Measurements from ENCODE around the gene CHMP4A. TPM values are rescaled to one million over a fixed set of nuclear protein-coding genes. Genes with fewer than 3 reads are reported as not detected.

CHMP4A gene
- total RNA-seq, 1 donor from 2014 or later, result 27.0 TPM

GRCh38 chr14:24236689-24237462, 23.6 kb upstream of the CHMP4A start:
- H3K4me1 ChIP-seq, result peaks cover 21 to 39% of the 10 kb centered on the region in 2 donors
- TF ChIP-seq CTCF (IDR thresholded peaks at IDR 0.05), result no peak
- H3K27ac ChIP-seq, result no peak overlapping the region
- H3K27me3 ChIP-seq, result no peaks in the 10 kb centered on the region
- H3K36me3 ChIP-seq, result peaks cover 35 to 64% of the 10 kb centered on the region in 2 donors
- H3K9me3 ChIP-seq, result no peaks in the 10 kb centered on the region
- no peak overlapping the region for H3K4me3 ChIP-seq
- DNase-seq (ENCODE audit: low spot score in 2 of 2), result peak in 1 of 2 donors; percentile 41
- intact Hi-C loops (cut with DNase I), result no loop called here

- DNase-seq (ENCODE audit: low spot score in 2 of 2), result peak in 1 of 2 donors; percentile 28
Observed at GRCh38 chr14:24235804-24236688, 22.8 kb upstream of the CHMP4A start.

GRCh38 chr14:24234095-24235005, 21.1 kb upstream of the CHMP4A start:
- no peaks in the 10 kb centered on the region for H3K27me3 ChIP-seq
- peak overlapping the region; percentile 5 to 89 for H3K27ac ChIP-seq
- peaks cover 10 to 25% of the 10 kb centered on the region in 2 donors for H3K4me1 ChIP-seq
- no peaks in the 10 kb centered on the region for H3K9me3 ChIP-seq
- intact Hi-C loops (cut with DNase I), result loop anchor here (5.0 kb wide), 2 partner anchors 38 to 87 kb away; partner anchors contain the start of genes PSME2, RABGGTA and RNF31
- H3K36me3 ChIP-seq, result peaks cover 21 to 47% of the 10 kb centered on the region in 2 donors
- peak in 1 of 2 donors; percentile 11 for DNase-seq (ENCODE audit: low spot score in 2 of 2)
- TF ChIP-seq CTCF (IDR thresholded peaks at IDR 0.05), result no peak
- no peak overlapping the region for H3K4me3 ChIP-seq

More at GRCh38 chr14:24235804-24236688, 22.8 kb upstream of the CHMP4A start:
- peaks cover 35 to 64% of the 10 kb centered on the region in 2 donors for H3K36me3 ChIP-seq
- peaks cover 18 to 36% of the 10 kb centered on the region in 2 donors for H3K4me1 ChIP-seq
- H3K9me3 ChIP-seq, result no peaks in the 10 kb centered on the region
- no peak for TF ChIP-seq CTCF (IDR thresholded peaks at IDR 0.05)
- no peak overlapping the region for H3K4me3 ChIP-seq
- H3K27me3 ChIP-seq, result no peaks in the 10 kb centered on the region
- H3K27ac ChIP-seq, result no peak overlapping the region
- intact Hi-C loops (cut with DNase I), result no loop called here

GRCh38 chr14:24233538-24233866, 20.2 kb upstream of the CHMP4A start:
- Histone ChIP-seq H3K36me3 (peaks cover 20 to 43% of the 10 kb centered on the region in 2 donors), H3K9me3 (no peaks in the 10 kb centered on the region), H3K27ac (peak overlapping the region; percentile 86 to 89), H3K27me3 (no peaks in the 10 kb centered on the region), H3K4me1 (peaks cover 10 to 20% of the 10 kb centered on the region in 2 donors), H3K4me3 (peak overlapping the region; percentile 85 to 90)
- no peak for DNase-seq (ENCODE audit: low spot score in 2 of 2)
- intact Hi-C loops (cut with DNase I), result loop anchor here (5.0 kb wide), 2 partner anchors 39 to 86 kb away; partner anchors contain the start of genes PSME2, RABGGTA and RNF31
- TF ChIP-seq CTCF (IDR thresholded peaks at IDR 0.05), result no peak
